ENCODE measurements around the gene C1QB.

- TF ChIP-seq RFX5 (IDR thresholded peaks at IDR 0.05; ENCODE audit: borderline replicate concordance, low read depth, low read length) (no peak), JUN (IDR thresholded peaks at IDR 0.05; ENCODE audit: low read depth, low read length) (no peak), CTCF (IDR thresholded peaks at IDR 0.05; ENCODE audit: control extremely low read depth in 1 of 3, insufficient read depth in 1 of 3, low read depth in 1 of 3, low read length in 3 of 3) (no peak), MAX (IDR thresholded peaks at IDR 0.05) (no peak)
Observed at GRCh38 chr1:22681556-22682276, 28.7 kb downstream of the C1QB start.
